SK-N-SH treated with all-trans-retinoic acid at 6 μM for 48 hours (cell line): ENCODE data around the gene NREP.

Experiments used
- BACH2 ChIP-seq: fragments of 250-450 bp; sonication (Bioruptor Pico); IDR thresholded peaks from 2 replicates; pipeline ENCODE4 v1.9.0; 2021; ENCODE audit warnings: mild to moderate bottlenecking, borderline replicate concordance
- CSDC2 ChIP-seq: fragments of 250-450 bp; sonication (Bioruptor Pico); IDR thresholded peaks from 2 replicates; pipeline ENCODE4 v1.5.0; 2020; ENCODE audit warnings: mild to moderate bottlenecking, moderate library complexity
- GLIS3 ChIP-seq: fragments of 250-450 bp; sonication (Bioruptor Pico); IDR thresholded peaks from 2 replicates; pipeline ENCODE4 v1.5.0; 2020; ENCODE audit warnings: mild to moderate bottlenecking, moderate library complexity
- SNAI2 ChIP-seq: fragments of 250-450 bp; sonication (Bioruptor Pico); IDR thresholded peaks from 2 replicates; pipeline ENCODE4 v1.5.0; 2020; ENCODE audit warnings: mild to moderate bottlenecking, moderate library complexity
- TCF4 ChIP-seq: fragments of 250-450 bp; sonication (Bioruptor Pico); IDR thresholded peaks from 2 replicates; pipeline ENCODE4 v1.8.0; 2021; ENCODE audit warnings: mild to moderate bottlenecking, moderate library complexity, borderline replicate concordance

DNA sequence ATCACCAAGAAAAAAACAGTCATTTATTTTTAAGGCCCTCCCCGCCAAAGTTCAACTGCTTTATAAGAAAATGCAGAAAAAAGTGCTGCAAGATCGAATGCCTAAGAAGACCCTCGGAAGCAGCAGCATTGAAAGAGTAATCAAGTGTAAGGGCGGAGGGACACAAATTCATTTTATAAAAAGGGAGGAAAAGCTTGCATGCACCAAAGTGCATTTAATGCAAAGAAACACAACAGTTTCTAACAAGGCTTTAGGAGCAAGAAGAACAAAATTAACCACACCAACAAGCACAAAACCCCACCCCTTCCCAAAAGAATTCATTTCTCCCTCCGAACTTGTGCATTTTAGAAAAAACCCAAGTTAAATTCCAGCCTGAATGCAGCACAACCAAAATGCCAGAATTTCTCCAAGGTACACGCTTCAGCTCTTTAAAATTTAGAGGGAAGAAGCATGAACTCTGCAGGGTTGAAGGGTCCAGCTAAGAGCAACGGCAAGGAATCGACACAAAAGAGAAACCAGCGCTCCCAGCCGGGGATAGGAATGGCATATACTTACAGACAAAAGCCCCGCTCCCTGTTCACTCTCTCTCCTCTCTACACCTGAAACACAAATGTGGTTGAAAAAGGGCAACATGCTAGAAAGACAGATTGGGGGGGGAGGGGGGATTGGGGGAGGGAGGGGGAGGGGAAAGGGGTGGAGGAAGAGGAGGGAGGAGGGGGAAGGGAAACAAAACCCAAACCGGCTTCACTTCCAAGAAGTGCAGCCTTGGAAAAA, at the start of gene NREP:
- TF ChIP-seq TCF4 (CRISPR knock-in tag) = no peak
- no peak for TF ChIP-seq CSDC2
- no peak for TF ChIP-seq BACH2 (CRISPR knock-in tag)
- TF ChIP-seq GLIS3 (CRISPR knock-in tag) = no peak
- no peak for TF ChIP-seq SNAI2
